Stimulated activated CD8-positive, alpha-beta memory T cell treated with anti-CD3 and anti-CD28 coated beads, Interleukin-15, amount 100 ng/mL, for 48 hours (primary cell): ENCODE measurements around the gene MBTD1.

Source experiments
- DNase-seq, 2 donors: peaks; one replicate each; pipeline ENCODE4 v3.0.0-alpha.2; 2020; ENCODE audit warnings: low read depth in 2 of 2

MBTD1 gene

DNA sequence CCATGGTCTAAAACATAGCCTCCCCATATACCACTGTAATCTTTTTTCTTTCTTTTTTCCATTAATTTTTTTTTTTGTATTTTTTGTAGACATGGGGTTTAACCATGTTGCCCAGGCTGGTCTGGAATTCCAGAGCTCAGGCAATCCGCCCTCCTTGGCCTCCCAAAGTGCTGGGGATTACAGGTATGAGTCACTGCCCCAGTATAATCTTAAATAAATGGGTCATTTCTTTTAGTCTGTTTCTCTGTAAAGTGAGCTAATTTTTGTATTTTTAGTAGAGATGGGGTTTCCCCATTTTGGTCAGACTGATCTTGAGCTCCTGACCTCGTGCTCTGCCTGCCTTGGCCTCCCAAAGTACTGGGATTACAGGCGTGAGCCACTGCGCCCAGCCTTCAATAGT, 112.2 kb downstream of the MBTD1 start:
- no peak for DNase-seq

DNA sequence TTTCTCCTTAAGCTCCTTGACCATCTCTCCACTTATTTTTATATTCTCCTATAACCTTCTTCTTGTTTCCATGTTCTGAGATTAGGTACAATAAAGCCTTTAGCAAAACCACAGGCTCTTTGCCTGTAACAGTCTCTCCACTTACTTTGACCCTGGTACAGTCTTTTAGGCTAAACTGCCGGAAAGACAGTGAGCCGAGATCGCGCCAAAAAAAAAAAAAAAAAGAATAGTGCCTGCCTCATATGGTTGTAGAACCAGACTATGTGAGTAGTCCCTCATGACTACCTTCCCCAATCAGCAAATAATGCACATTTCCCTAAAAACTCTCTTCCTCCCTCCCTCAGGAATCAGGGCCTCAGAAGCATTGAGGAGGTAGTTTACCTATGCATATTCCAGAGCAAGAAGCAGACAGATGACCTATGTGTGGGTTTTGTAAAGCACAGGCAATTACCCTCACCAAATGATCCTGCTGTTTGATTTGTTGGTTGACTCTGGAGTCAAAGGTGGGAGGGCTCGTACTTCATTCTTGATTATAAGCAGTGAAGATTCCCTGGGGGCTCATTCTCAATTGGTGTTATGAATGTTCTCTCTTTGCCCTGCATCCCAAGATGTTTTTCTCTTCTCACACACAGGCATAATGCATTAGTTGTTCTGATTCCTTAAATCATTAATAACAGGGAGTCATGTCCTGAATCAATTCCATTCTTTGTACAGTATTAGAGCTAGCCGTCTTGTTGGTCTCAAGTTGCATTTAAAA, 115.4 kb downstream of the MBTD1 start:
- DNase-seq: no peak

DNA sequence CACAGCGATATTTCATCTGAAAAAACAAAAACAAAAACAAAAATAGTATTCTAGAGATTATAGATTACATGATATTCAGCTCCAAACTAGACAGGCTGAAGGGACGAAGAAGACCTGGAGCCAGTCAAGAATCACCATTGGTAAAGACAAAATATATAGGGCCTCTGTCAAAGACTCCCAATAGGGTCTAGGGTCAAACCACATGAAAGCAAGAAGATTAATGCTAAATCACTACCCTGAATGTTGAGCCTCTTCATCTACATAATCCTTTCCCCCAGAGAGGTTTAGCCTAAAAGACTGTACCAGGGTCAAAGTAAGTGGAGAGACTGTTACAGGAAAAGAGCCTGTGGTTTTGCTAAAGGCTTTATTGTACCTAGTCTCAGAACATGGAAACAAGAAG, 117.3 kb downstream of the MBTD1 start:
- no peak for DNase-seq

DNA sequence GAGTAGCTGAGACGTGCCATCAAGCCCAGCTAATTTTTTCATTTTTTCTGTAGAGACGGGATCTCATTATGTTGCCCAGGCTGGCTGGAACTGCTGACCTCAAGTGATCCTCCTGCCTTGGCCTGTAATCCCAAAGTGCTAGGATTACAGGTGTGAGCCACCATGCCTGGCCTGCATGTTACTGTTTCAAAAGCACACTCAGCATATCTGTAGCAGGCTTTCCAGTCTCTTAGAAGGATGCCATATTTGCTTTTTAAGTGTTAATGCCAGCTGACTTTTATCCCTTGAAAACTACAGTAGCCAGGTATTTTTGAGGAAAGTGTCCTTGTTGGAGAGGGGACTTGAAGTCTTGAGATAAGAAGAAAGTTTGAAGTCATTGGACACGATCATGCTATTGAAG, 123.9 kb downstream of the MBTD1 start:
- no peak for DNase-seq

DNA sequence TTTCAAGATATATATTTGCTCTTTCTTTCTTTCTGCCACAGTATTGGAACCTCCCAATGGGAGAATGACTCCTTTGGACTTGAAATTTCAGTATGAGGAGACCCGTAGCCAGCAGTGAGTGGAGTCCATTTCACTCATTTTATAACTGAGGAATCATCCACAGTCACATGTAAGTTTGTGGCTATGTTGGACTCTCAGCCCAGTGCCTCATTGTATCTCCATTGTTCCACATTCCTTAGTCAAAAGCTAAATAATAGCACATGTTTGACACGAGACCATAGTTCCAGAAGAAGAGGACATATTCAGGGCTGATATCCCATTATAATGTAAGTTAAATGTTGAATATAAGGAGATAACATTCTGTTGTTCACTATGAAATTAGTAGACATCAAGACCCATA, 126.5 kb downstream of the MBTD1 start:
- DNase-seq: no peak

DNA sequence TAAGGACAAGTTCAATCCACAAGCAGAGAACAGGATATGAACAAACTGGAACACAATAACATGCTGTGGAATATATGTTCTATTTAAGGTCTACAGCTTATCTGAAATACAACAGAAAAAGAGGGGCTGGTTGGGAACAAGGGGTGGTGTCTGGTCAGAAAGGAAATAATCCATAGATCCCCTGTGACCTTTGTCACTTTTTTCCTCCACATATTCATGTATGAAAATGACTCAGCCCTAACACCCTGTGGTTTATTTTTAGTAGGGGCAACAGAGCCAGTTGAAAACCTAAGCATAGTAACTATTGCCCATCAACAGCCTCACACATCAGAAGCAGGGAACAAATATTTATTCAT, 126.9 kb downstream of the MBTD1 start:
- no peak for DNase-seq

DNA sequence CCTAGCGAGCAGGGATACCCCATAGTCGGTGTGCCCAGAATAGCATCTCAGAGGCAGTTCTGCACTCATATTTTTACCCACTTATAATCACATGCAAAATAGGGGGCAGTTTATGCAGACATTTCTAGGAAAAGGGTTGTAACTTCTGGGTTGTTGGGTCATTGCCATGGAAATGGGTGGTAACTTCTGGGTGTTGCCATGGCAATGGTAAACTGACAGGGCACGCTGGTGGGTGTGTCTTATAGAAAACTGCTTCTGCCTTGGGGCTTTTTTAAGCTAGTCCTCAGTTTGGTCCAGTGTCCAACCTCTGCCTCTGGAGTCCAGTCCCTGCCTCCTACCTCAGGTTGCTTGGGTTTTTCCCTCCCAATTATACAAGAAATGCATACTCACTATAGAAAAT, 131.8 kb downstream of the MBTD1 start:
- DNase-seq: no peak
